PFSK-1 (cell line): ENCODE measurements around the gene LAMC3.

Experiments used
- FOXP2 ChIP-seq: optimal IDR thresholded peaks from 2 replicates; pipeline ENCODE3; 2011; ENCODE audit warnings: borderline replicate concordance, control low read depth, inconsistent platforms; ENCODE audit not compliant: insufficient read depth; ENCODE audit errors: extremely low read length, extremely low read depth
- POLR2AphosphoS5 ChIP-seq: IDR thresholded peaks from 2 replicates; pipeline ENCODE4 v1.6.1; 2012; ENCODE audit warnings: low read depth, mild to moderate bottlenecking, control low read depth, low read length, moderate library complexity
- SIN3A ChIP-seq: IDR thresholded peaks from 2 replicates; pipeline ENCODE4 v1.6.1; 2012; ENCODE audit warnings: mild to moderate bottlenecking, low read length, moderate library complexity, borderline replicate concordance; ENCODE audit not compliant: insufficient read depth
- TAF1 ChIP-seq: IDR thresholded peaks from 2 replicates; pipeline ENCODE4 v1.6.1; 2012; ENCODE audit warnings: low read length, control low read depth, borderline replicate concordance; ENCODE audit not compliant: insufficient read depth
- TF ChIP-seq, protein P1 (sequence below), 2 experiments: IDR thresholded peaks; 2 replicates each; pipeline versions ENCODE4 v1.6.1 to v1.8.0; 2011 to 2012; ENCODE audit warnings: low read depth in 2 of 2, low read length in 2 of 2, control low read depth in 1 of 2, inconsistent platforms in 1 of 2, mild to moderate bottlenecking in 1 of 2, moderate library complexity in 1 of 2; ENCODE audit not compliant: insufficient read depth in 1 of 2

DNA sequence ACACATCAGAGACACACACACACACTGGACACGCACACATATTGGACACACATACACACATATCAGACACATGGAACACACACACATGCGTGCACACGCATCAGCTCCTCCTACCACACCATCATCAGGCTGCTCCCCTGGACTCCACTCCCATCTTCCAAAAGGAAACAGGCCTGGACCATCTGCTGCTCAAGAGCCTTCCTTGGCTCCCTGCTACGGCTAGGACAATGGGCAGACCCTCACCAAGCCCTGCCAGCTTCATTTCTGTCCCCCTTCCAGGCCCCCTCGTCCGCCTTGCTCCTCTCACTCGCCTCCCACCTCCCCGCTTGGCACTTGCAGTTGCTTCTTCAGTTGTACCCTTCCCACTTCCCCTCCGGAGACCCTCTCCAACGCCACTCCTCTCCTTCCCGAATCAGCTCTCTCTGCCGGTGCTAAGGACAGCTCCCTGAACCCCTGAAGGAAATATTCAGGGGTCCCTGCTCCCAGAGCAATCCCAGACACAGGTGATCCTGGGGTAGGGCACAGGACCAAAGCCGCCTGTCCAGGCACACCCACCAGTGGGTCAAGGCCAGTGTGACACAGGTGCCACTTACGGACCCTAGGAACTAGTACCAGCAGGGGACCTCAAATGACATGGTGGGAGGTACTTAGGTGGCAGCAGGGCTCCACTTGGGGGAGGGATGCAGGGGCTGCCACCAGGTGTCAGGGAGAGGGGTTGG lies 12.1 kb upstream of the LAMC3 start:
- no peak for TF ChIP-seq SIN3A
- TF ChIP-seq TAF1 = no peak
- TF ChIP-seq, protein P1, sequence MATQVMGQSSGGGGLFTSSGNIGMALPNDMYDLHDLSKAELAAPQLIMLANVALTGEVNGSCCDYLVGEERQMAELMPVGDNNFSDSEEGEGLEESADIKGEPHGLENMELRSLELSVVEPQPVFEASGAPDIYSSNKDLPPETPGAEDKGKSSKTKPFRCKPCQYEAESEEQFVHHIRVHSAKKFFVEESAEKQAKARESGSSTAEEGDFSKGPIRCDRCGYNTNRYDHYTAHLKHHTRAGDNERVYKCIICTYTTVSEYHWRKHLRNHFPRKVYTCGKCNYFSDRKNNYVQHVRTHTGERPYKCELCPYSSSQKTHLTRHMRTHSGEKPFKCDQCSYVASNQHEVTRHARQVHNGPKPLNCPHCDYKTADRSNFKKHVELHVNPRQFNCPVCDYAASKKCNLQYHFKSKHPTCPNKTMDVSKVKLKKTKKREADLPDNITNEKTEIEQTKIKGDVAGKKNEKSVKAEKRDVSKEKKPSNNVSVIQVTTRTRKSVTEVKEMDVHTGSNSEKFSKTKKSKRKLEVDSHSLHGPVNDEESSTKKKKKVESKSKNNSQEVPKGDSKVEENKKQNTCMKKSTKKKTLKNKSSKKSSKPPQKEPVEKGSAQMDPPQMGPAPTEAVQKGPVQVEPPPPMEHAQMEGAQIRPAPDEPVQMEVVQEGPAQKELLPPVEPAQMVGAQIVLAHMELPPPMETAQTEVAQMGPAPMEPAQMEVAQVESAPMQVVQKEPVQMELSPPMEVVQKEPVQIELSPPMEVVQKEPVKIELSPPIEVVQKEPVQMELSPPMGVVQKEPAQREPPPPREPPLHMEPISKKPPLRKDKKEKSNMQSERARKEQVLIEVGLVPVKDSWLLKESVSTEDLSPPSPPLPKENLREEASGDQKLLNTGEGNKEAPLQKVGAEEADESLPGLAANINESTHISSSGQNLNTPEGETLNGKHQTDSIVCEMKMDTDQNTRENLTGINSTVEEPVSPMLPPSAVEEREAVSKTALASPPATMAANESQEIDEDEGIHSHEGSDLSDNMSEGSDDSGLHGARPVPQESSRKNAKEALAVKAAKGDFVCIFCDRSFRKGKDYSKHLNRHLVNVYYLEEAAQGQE (IDR thresholded peaks at IDR 0.05; ENCODE audit: insufficient read depth in 1 of 2, low read depth in 2 of 2, low read length in 2 of 2) = no peak
- no peak for TF ChIP-seq POLR2AphosphoS5
- no peak for TF ChIP-seq FOXP2
